ENCODE measurements around the gene RBP7.

- TF ChIP-seq RAD21 (IDR thresholded peaks at IDR 0.05; ENCODE audit: low read length) (no peak), CTCF (IDR thresholded peaks at IDR 0.05) (no peak), YY1 (IDR thresholded peaks at IDR 0.05; ENCODE audit: low read depth) (no peak), POLR2AphosphoS5 (IDR thresholded peaks at IDR 0.05; ENCODE audit: low read depth, low read length) (no peak), MAX (IDR thresholded peaks at IDR 0.05; ENCODE audit: low read depth) (no peak), EP300 (IDR thresholded peaks at IDR 0.05; ENCODE audit: borderline replicate concordance in 1 of 2, low read depth in 1 of 2, low read length in 1 of 2) (no peak), TEAD4 (IDR thresholded peaks at IDR 0.05; ENCODE audit: borderline replicate concordance, insufficient read depth) (no peak), NFIC (IDR thresholded peaks at IDR 0.05; ENCODE audit: borderline replicate concordance) (no peak), REST (IDR thresholded peaks at IDR 0.05; ENCODE audit: low read depth, low read length) (no peak), ELF1 (IDR thresholded peaks at IDR 0.05) (no peak), CHD2 (IDR thresholded peaks at IDR 0.05; ENCODE audit: low read length, partially characterized antibody) (no peak)
Observed at GRCh38 chr1:10045480-10046355, 48.7 kb downstream of the RBP7 start.
